GM10248 (cell line): ENCODE measurements around the gene PTPN21.
"Not testable (repeated sequence)": the region's sequence is repeated elsewhere in the genome, so short reads cannot be mapped to it uniquely, and the experiment has no call there.

Source experiments
- CTCF ChIA-PET: fragments of 300-600 bp; sonication (Branson Sonifier 250); formaldehyde crosslinking; extraction: SDS; loops from one replicate; lab custom pipeline; 2021; ENCODE audit warnings: antibody characterized with exemption; lab: Yijun Ruan, JAX
- POLR2A ChIA-PET: fragments of 350-650 bp; sonication (Branson Sonifier 250); formaldehyde crosslinking; extraction: SDS; loops from one replicate; lab custom pipeline; 2020; ENCODE audit warnings: antibody characterized with exemption; lab: Yijun Ruan, JAX
- DNase-seq: peaks from one replicate; pipeline ENCODE4 v3.0.0; 2012; ENCODE audit errors: extremely low spot score
- CTCF ChIP-seq: IDR thresholded peaks from 2 replicates; pipeline ENCODE4 v1.5.1; 2012; ENCODE audit warnings: mild to moderate bottlenecking, low read depth; ENCODE audit errors: extremely low read depth, missing control alignments, control extremely low read depth

Gene PTPN21

GRCh38 chr14:88535813-88536212 lies 19.0 kb downstream of the PTPN21 start:
- no peak for TF ChIP-seq CTCF
- CTCF ChIA-PET: interaction anchor here (0.7 kb wide), 1 partner anchor 21 kb away, joined by 3 read pairs; no protein-coding TSS in a partner anchor
- POLR2A ChIA-PET: no interaction called here

GRCh38 chr14:88535149-88535548 lies 19.7 kb downstream of the PTPN21 start:
- DNase-seq: no peak
- no peak for TF ChIP-seq CTCF
- ChIA-PET POLR2A (no interaction called here), CTCF (interaction anchor here (0.7 kb wide), 1 partner anchor 20 kb away, joined by 3 read pairs; no protein-coding TSS in a partner anchor)

More at GRCh38 chr14:88535813-88536212, 19.0 kb downstream of the PTPN21 start:
- no peak for DNase-seq

- POLR2A ChIA-PET: no interaction called here
- DNase-seq: no peak
- CTCF ChIA-PET: no interaction called here
- TF ChIP-seq CTCF: no peak
Measured at GRCh38 chr14:88533064-88533602, 21.7 kb downstream of the PTPN21 start.

- POLR2A ChIA-PET, DNase-seq: not testable (repeated sequence)
- CTCF ChIA-PET: interaction anchor here (0.9 to 1.3 kb wide), 2 partner anchors 10 to 137 kb away, joined by 4 read pairs; no protein-coding TSS in a partner anchor
Measured at GRCh38 chr14:88529889-88530288, 24.9 kb downstream of the PTPN21 start.

GRCh38 chr14:88522393-88522792 lies 32.4 kb downstream of the PTPN21 start:
- no peak for DNase-seq
- POLR2A ChIA-PET: no interaction called here
- no peak for TF ChIP-seq CTCF
- CTCF ChIA-PET: no interaction called here

GRCh38 chr14:88521818-88522217 lies 33.0 kb downstream of the PTPN21 start:
- TF ChIP-seq CTCF: no peak
- DNase-seq: no peak
- POLR2A ChIA-PET: no interaction called here
- CTCF ChIA-PET: no interaction called here

GRCh38 chr14:88519907-88520306 lies 34.9 kb downstream of the PTPN21 start:
- ChIA-PET CTCF (interaction anchor here (1.5 kb wide), 1 partner anchor 9 kb away, joined by 4 read pairs; no protein-coding TSS in a partner anchor), POLR2A (no interaction called here)
- no peak for DNase-seq
- no peak for TF ChIP-seq CTCF
